Putamen (tissue), 1 donor: Measurements from ENCODE around the gene DET1.
A peak's percentile ranks its signal among the peaks of the same experiment; 100 is the strongest.
"Not testable (repeated sequence)": the region's sequence is repeated elsewhere in the genome, so short reads cannot be mapped to it uniquely, and the experiment has no call there.

Experiments used
- DNase-seq: peaks from one replicate; pipeline ENCODE4 v3.0.0-alpha.2; 2016; ENCODE audit warnings: low spot score

The DET1 gene

GRCh38 chr15:88546248-88547129 lies at the start of gene DET1:
Gene DET1 (minus strand): TSS chr15:88546681. CDS start chr15:88531705, 14,976 bp downstream.
- DNase-seq: peak; percentile 97

GRCh38 chr15:88591384-88591783 lies 44.9 kb upstream of the DET1 start:
- DNase-seq: no peak

- DNase-seq: no peak
These were observed 44.3 kb upstream of the DET1 start for GRCh38 chr15:88590759-88591158.

- no peak for DNase-seq
These were observed 40.1 kb upstream of the DET1 start for GRCh38 chr15:88586401-88587162.

GRCh38 chr15:88580532-88580931 lies 34.1 kb upstream of the DET1 start:
- DNase-seq: no peak

GRCh38 chr15:88579322-88579721 lies 32.8 kb upstream of the DET1 start:
- DNase-seq: no peak

GRCh38 chr15:88574655-88575054 lies 28.2 kb upstream of the DET1 start:
- no peak for DNase-seq

GRCh38 chr15:88574077-88574476 lies 27.6 kb upstream of the DET1 start:
- DNase-seq: no peak

GRCh38 chr15:88571852-88572259 lies 25.4 kb upstream of the DET1 start:
- no peak for DNase-seq

- DNase-seq: no peak
These were observed 24.8 kb upstream of the DET1 start for GRCh38 chr15:88571153-88571851.

- DNase-seq: no peak
These were observed 22.1 kb upstream of the DET1 start for GRCh38 chr15:88568589-88568988.

- no peak for DNase-seq
These were observed 18.3 kb upstream of the DET1 start for GRCh38 chr15:88564741-88565140.

- DNase-seq: no peak
These were observed 17.2 kb upstream of the DET1 start for GRCh38 chr15:88563638-88564037.

- DNase-seq: not testable (repeated sequence)
These were observed 13.1 kb upstream of the DET1 start for GRCh38 chr15:88559565-88559964.

- not testable (repeated sequence) for DNase-seq
These were observed 11.5 kb upstream of the DET1 start for GRCh38 chr15:88558026-88558425.

- not testable (repeated sequence) for DNase-seq
These were observed 1.5 kb upstream of the DET1 start for GRCh38 chr15:88548009-88548408.

GRCh38 chr15:88545578-88546247 lies 768 bp downstream of the DET1 start:
- DNase-seq: not testable (repeated sequence)

GRCh38 chr15:88543065-88543776 lies 3.3 kb downstream of the DET1 start:
- DNase-seq: no peak

- no peak for DNase-seq
These were observed 4.1 kb downstream of the DET1 start for GRCh38 chr15:88542342-88542733.

GRCh38 chr15:88541709-88542341 lies 4.7 kb downstream of the DET1 start:
- no peak for DNase-seq

- not testable (repeated sequence) for DNase-seq
These were observed 5.4 kb downstream of the DET1 start for GRCh38 chr15:88541111-88541510.
